ENCODE measurements around the gene NECTIN4. TPM values are rescaled to one million over a fixed set of nuclear protein-coding genes. Genes with fewer than 3 reads are reported as not detected.

The NECTIN4 gene
- polyA plus RNA-seq, 1 experiment: not detected

DNA sequence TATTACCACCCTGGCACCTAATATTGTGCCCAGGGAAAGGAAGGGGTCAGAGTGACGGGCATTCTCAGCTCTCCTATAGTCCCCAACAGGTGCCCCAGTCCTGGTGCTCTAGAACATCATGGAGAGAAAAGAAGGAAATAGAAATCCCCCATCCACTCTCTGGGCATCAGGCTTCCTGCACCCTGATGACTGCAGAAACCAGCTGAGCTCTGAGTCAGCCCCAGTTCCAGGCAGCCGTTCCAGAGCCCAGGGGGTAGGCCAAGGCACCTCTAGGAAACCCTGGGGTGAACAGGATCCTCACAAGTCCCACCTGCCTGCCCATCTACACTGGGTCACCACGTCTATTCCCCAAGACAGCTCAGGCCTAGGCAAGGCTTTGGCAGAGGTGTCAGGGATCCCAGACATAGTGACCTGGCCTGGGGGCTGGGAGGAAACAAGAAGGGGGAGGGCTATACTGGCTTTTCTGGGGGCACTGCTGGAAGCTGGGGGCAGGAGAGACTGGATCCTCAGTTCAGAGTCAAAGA is 709 bp downstream of the NECTIN4 start:
- ChIA-PET CTCF (interaction anchor here (0.8 to 7.5 kb wide), 4 partner anchors 8 to 91 kb away, joined by 3 to 80 read pairs (median 4); partner anchors contain the start of genes KLHDC9 and USF1), POLR2A (no interaction called here)
- H3K27me3 ChIP-seq (ENCODE audit: control insufficient read depth, insufficient read depth, low read length): no peaks in the 10 kb centered on the region
- H3K36me3 ChIP-seq (ENCODE audit: control insufficient read depth, insufficient read depth, low read length): no peaks in the 10 kb centered on the region
- no peak for TF ChIP-seq CTCF (IDR thresholded peaks at IDR 0.05; ENCODE audit: insufficient read depth, low read depth, low read length)
- no peak overlapping the region for H3K4me3 ChIP-seq (ENCODE audit: low read depth, low read length)
- DNase-seq (ENCODE audit: low read depth): no peak

GRCh38 chr1:161086457-161086856 is 2.9 kb downstream of the NECTIN4 start:
- no peak for TF ChIP-seq CTCF (IDR thresholded peaks at IDR 0.05; ENCODE audit: insufficient read depth, low read depth, low read length)
- CTCF ChIA-PET: interaction anchor here (7.5 kb wide), 1 partner anchor 10 kb away, joined by 80 read pairs; the partner anchor contains the start of gene KLHDC9
- POLR2A ChIA-PET: no interaction called here
- Histone ChIP-seq H3K4me3 (ENCODE audit: low read depth, low read length) (no peak overlapping the region), H3K27me3 (ENCODE audit: control insufficient read depth, insufficient read depth, low read length) (no peaks in the 10 kb centered on the region), H3K36me3 (ENCODE audit: control insufficient read depth, insufficient read depth, low read length) (no peaks in the 10 kb centered on the region)
- DNase-seq (ENCODE audit: low read depth): no peak

DNA sequence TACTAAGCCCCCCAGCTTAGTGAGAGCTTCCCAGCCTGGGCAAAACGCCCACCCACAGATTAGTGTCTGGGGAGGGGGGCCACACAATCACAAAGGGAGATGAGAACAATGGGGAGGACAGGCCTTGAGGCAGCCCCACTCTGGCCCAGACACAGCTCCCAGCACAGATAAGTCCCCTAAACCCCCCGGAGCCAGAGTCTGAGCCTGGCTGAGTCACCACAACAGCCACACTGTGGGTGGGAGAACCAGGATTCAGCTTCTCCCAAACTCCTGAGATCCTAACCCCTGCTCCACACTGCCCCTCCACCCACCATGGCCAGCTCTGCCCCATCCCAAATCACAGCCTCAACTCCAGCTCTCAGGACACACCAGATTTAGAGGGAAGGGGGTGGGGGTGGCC is 4.2 kb downstream of the NECTIN4 start:
- POLR2A ChIA-PET: no interaction called here

DNA sequence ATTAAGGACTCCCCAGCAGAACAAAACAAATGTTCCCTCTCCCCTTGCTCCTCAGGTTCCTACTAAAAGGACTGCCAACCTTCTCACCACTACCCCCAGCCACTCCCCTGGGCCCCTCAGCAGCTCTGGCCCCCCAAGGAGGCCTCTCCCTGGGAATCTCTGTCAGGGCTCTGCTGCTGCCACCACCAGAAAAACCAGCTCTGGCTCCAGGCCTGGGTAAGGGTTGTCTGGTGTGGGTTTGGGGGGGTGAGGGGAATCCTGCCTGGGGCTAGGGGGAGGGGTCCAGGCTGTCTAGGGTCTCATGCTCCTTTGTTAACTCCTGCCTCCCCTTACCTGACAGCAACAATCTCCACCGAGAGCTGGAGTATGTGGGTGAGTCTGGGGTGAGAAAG is 4.8 kb downstream of the NECTIN4 start:
- CTCF ChIA-PET: interaction anchor here (1.6 to 7.5 kb wide), 3 partner anchors 12 to 43 kb away, joined by 3 to 80 read pairs (median 6); partner anchors contain the start of gene KLHDC9
- H3K36me3 ChIP-seq (ENCODE audit: control insufficient read depth, insufficient read depth, low read length): no peaks in the 10 kb centered on the region
- H3K4me3 ChIP-seq (ENCODE audit: low read depth, low read length): no peak overlapping the region
- H3K27me3 ChIP-seq (ENCODE audit: control insufficient read depth, insufficient read depth, low read length): no peaks in the 10 kb centered on the region
- no peak for TF ChIP-seq CTCF (IDR thresholded peaks at IDR 0.05; ENCODE audit: insufficient read depth, low read depth, low read length)
- POLR2A ChIA-PET: no interaction called here
- DNase-seq (ENCODE audit: low read depth): no peak

More for the DNA sequence above, 4.2 kb downstream of the NECTIN4 start:
- CTCF ChIA-PET: interaction anchor here (1.6 to 7.5 kb wide), 3 partner anchors 12 to 43 kb away, joined by 3 to 80 read pairs (median 6); partner anchors contain the start of gene KLHDC9
- H3K4me3 ChIP-seq (ENCODE audit: low read depth, low read length): no peak overlapping the region
- H3K36me3 ChIP-seq (ENCODE audit: control insufficient read depth, insufficient read depth, low read length): no peaks in the 10 kb centered on the region
- H3K27me3 ChIP-seq (ENCODE audit: control insufficient read depth, insufficient read depth, low read length): no peaks in the 10 kb centered on the region
- TF ChIP-seq CTCF (IDR thresholded peaks at IDR 0.05; ENCODE audit: insufficient read depth, low read depth, low read length): no peak
- no peak for DNase-seq (ENCODE audit: low read depth)

DNA sequence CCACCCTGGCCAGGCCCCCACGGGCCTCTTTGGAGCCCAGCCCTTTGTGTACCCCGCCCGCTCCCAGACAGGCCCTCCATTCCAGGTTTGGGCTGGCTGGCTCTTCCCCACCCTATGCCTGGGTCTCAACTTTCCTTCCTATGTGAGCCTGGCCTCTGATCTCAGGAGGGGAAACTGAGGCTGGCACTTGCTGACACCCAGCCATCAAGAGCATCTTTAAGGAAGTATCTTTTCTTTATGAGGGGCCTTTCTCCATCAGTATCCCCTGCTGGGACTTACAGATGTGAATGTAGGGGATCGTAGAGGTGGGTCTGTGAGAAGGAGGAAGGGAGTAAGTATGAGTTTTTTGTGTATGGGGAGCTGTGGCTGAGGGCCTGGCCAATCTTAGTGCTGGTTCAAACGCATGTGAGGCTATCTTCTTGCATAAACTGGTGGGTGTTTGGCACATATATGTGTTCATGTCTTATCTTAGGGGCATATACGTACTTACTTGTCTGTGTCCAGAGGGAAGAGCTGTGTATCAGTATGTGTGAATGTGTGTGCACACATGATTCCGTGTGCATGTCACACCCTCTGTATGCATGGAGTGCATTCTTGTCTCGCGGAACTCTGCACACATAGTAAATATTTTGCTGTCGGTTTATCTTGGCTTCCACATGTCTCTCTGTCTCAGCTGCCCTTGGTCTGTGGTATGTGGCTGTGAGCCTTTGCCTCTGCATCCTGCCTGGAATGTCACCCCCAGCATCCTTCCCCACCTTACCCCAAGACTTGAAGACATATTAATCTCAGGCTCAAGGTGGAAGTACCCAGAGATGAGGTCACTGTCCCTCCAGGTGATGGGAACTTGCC is 5.4 kb downstream of the NECTIN4 start:
- no peaks in the 10 kb centered on the region for H3K36me3 ChIP-seq (ENCODE audit: control insufficient read depth, insufficient read depth, low read length)
- ChIA-PET CTCF (interaction anchor here (0.8 to 7.5 kb wide), 5 partner anchors 12 to 44 kb away, joined by 3 to 80 read pairs (median 3); partner anchors contain the start of gene KLHDC9), POLR2A (no interaction called here)
- H3K4me3 ChIP-seq (ENCODE audit: low read depth, low read length): no peak overlapping the region
- no peak for DNase-seq (ENCODE audit: low read depth)
- no peaks in the 10 kb centered on the region for H3K27me3 ChIP-seq (ENCODE audit: control insufficient read depth, insufficient read depth, low read length)
- no peak for TF ChIP-seq CTCF (IDR thresholded peaks at IDR 0.05; ENCODE audit: insufficient read depth, low read depth, low read length)
